ENCODE results near the gene IL1RL2.

The IL1RL2 gene

DNA sequence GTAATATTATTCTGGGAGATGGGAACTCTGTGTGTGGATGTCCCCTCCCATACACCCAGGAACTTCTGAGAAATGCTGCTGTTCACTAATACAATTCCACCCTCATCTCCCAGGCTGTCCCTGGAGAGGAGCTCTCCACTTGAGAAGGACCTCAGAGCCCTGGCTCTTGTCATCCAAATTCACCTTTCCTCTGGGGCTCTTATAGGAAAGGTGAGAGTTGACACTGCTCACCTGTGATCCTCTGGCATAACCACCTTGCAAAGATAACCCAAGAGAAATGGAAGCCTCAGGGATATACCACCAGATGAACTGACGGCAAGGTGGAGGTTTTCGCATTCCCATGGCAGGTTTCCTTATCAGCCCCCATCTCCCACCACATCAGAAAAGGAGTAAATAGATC lies 52.0 kb downstream of the IL1RL2 start:
- no peak for DNase-seq (ENCODE audit: low spot score)

DNA sequence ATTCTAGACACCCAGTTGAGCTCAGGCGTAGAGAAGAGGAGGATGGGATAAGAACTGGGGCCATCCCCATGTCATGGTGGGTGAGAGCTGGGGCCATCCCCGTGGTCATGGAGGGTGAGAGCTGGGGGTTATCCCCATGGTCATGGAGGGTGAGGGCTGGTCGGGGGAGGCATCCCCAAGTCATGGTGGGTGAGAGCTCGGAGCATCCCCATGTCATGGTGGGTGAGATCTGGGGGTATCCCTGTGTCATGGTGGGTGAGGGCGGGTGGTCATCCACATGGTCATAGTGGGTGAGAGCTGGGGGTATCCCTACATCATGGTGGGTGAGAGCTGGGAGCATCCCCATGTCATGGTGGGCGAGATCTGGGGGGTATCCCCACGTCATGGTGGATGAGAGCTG lies 52.5 kb downstream of the IL1RL2 start:
- DNase-seq (ENCODE audit: low spot score): no peak

DNA sequence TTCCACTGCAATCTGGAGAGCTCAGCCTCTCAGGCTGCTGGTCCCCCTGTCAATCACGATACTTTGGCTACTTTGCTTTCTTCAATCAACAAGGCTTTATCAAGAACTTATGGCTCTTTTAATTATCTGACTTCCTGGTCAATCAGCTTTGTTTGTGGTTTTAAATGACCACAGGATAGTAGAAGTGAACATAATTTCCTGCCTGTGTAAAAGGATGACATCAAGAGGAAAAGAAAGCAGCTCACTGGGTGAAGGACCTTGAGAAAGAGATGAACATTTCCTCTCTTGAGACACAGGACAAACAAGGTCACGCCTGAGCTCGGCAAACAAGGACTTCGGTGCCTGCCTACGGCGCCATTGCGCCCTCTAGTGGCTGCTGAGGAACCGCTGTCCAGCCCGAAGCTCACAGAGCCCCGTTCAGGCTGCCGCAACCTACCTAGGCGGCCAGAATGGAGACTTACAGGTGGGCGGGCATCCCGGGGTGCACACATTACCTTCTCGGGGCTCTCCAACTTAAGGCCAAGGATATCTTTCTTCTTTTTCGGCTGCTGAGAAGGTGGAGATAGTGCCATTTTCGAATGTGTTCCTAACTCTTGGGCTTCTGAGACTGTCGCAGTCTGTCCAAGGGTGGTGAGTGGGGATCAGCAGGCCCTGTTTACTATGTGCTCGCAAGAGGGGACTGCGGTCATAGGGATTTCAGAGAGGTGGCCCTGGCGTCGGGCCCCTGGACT lies 54.0 kb downstream of the IL1RL2 start:
- peak; percentile 79 for DNase-seq (ENCODE audit: low spot score)

DNA sequence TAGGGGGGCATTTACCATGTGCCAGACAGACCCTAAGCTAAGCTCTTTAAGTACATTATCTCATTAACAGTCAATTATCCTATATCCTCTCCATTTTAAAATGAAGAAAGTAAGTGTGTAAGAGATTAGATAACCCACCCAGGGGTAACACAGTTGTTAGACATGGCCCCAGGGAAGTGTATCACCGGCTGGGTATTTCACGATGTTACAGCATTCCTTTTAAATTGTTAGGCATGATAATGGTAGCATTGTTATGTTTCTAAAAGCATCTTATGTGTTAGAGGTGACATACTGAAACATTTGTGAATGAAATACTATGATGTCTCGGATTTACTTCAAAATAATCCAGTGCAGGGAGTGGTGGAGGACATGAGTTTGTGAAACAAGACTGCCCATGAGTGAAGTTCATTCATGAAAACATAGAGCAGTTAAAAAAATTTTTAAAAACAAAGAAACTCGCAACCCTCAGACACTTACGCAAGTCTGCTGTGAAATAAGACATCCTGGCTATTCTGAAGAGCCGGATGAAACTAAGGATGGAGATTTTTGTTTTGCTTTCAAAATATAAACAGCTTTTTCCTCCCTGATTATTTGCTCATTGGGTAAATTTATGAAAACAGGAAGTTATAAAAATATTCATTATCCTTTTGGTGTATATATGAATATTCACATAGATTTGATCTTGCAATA lies 54.9 kb downstream of the IL1RL2 start:
- DNase-seq (ENCODE audit: low spot score): no peak

- DNase-seq (ENCODE audit: low spot score): no peak
These were observed 58.7 kb downstream of the IL1RL2 start for GRCh38 chr2:102245266-102246151.

- no peak for DNase-seq (ENCODE audit: low spot score)
These were observed 63.5 kb downstream of the IL1RL2 start for GRCh38 chr2:102250278-102250821.

DNA sequence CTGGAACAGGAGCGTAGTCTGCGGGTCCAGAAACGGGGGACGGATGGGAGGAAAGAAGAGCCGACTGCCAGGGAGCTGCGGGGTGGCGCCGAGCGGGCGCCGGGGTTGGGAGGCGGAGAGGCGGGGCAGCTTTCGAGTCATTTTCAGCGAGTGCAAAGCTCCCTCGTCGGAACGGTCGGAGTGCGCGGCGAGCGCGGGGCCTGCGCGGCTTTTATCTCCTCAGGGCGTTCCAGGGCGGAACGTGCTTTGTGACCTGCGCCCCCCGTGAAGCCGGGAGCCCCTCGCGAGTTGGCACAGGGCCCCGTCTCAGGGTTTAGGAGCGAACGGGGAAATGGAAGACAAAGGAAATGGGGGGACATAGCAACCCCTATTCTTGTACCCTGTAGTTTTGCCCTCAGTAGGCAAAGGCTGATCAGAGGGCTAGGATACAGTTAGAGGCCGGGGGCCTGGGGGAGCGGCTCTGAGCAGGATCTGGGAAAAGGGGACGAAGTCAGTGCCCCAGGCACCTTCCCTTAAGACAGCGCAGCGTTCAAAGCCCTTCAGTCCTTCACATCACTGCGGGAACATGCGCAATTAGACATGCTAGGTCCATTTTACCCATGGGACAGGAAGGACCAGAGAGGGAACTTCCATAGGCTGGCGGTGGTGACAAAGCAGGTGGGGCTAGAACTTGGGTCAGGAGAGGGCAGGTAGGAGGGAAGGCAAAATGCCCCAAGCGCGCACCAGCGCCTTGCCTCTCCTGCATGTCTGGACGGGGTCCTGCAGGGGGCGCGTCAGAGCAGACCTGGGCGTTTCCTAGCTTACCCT lies 64.4 kb downstream of the IL1RL2 start:
- peak; percentile 52 for DNase-seq (ENCODE audit: low spot score)

- DNase-seq (ENCODE audit: low spot score): no peak
These were observed 65.0 kb downstream of the IL1RL2 start for GRCh38 chr2:102251849-102252203.

DNA sequence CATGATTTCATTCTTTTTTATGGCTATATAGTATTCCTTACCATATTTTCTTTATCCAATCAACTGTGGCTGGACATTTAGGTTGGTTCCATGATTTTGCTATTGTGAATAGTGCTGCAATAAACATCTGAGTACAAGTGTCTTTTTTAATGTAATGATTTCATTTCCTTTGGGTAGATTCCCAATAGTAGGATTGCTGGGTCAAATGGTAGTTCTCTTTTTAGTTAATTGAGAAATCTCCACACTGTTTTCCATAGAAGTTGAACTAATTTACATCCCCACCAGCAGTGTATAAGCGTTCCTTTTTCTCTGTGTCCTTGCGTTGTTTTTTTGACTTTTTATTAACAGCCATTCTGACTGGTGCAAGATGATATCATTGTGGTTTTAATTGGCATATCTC lies 65.4 kb downstream of the IL1RL2 start:
- DNase-seq (ENCODE audit: low spot score): no peak

DNA sequence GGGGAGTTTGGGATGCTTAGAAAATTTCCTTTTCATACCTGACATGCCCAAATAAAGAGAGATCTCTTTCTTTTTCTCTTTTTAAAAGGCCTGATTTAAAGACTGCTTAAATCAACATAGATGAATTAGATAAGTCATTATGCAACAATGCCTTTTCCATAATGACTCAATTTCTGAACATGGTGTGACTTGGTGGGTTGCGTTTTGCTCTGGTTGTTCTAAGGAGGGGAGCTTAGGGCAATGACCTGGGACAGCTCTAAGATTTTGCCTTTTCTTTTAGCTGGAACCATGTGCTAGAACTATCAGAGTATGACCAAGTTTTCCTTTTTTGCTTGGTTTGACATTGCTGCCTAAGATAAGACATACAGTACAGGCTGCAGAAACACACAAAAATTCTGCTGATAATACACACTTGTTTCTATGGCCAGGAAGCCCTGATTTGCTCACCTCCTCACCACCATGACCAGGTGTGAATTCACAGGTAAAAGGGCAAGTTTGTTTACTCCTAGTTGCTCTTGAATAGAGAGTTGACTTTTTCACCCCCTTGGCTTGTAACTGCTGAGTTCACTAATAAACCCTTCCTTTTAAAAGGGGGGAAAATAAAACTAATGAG lies 66.4 kb downstream of the IL1RL2 start:
- DNase-seq (ENCODE audit: low spot score): no peak

DNA sequence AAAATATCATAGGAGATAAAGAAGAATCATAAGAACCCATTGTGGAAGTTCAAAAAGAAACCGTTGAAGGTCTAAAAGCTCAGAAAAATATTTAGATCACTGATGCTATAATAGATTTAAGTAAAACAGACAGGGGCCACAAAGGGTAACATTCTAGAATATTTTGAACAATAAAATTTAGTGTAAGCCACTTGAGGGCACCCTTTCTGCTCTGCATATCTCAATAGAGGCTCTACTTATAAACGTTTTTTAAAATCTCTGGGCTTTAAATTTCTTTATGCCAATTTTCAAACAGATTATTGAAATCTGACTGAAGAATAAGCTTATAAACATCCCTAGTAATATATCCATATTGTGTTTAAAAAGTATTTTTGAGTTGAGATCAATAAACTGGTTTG lies 66.9 kb downstream of the IL1RL2 start:
- DNase-seq (ENCODE audit: low spot score): no peak

DNA sequence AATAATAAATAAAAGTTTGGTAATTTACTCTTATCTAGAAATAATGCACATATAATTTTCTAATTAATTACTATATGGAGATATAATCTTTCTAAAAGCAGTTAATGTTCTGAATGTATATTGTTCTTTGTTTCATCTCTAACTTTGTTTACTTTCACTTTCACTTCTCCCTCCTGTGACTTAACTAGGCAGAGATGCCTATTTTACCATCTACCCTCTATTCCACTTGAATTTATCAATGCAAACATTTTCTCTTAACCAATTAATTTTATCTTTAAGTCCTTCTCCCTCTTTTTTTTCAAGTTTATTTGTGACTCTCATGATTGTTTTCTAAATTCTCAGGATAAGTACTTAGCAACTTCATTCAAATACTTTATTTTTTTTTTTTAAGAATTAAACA lies 69.5 kb downstream of the IL1RL2 start:
- DNase-seq (ENCODE audit: low spot score): no peak

GRCh38 chr2:102256874-102257462 lies 70.1 kb downstream of the IL1RL2 start:
- no peak for DNase-seq (ENCODE audit: low spot score)

- no peak for DNase-seq (ENCODE audit: low spot score)
These were observed 71.2 kb downstream of the IL1RL2 start for GRCh38 chr2:102258025-102258385.

DNA sequence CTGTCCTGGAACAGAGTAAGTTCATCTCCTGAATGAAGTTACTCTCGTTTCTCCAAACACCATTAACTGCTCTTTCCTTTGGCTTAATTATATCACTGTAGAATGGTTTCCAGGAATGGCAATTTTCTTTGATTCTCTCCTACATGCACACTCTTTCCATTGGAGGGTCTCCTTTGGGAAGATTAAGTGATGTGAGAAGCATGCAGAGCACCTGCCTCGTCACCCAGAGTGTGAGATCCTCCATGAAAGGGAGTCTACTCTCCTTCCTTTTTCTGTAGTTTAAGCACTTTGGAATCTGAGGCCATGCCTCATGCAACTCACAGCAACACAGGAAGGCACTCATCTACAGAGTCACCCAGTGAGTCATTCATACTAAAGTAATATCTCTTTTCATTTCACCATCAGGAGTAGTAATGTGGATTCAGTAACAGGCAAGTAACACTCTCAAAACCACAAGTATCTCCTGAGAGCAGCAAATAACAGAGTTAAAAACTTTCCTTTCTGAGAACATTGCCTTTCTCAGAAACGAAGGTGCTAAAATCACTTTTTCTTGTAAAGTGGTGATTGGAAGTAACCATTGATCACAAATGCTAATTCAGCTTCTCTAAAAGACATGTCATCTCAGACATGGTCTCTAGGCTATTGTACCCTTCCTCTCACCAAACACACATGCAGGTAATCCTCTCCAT lies 71.7 kb downstream of the IL1RL2 start:
- DNase-seq (ENCODE audit: low spot score): no peak

DNA sequence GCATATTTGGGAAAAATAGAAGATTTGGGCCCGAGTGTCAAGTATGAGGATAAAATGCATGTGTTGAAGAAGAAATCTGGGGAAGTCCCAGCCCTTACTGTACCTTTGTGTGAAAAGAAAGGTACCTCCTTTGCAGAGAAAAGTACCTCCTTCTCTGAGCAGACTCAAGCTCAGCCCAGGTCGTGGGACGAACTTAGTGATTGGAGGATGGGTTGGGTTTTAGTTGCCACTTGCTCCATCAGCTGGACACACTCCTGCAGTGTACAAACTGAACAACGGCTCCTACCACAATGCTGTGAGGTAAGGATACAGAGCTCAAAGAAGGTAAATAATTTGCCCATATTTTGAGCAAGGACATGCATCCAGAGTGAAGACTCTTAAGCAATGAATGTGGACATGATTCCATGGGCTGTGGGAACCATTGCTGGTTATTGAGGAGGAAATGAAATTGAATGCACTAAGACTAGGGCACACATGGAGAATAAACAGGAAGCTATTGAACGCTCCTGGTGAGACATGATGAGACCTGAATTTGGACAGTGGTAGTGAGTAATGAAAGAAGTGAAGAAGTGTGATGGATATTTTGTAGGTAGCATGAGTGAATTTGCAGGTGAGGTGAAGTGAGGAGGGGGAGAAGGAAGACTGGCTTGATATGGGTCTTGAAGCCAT lies 74.8 kb downstream of the IL1RL2 start:
- no peak for DNase-seq (ENCODE audit: low spot score)

GRCh38 chr2:102262216-102263129 lies 75.7 kb downstream of the IL1RL2 start:
- no peak for DNase-seq (ENCODE audit: low spot score)

DNA sequence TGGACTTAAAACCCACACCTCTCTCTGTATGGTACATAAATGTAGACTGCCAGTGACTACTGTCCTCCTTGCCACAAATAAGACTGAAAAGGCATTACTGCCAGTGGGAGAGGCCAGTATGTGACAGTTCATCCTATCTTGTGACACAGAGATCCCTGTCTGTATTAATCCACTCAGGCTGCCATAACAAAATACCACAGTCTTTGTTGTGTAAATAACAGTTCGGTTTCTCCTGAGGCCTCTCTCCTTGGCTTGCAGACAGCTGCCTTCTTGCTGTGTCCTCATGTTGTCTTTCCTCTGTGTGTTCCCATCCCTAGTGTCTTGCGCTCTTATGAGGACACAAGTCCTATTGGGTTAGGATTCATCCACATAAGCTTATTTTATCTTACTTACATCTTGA lies 78.1 kb downstream of the IL1RL2 start:
- DNase-seq (ENCODE audit: low spot score): no peak

DNA sequence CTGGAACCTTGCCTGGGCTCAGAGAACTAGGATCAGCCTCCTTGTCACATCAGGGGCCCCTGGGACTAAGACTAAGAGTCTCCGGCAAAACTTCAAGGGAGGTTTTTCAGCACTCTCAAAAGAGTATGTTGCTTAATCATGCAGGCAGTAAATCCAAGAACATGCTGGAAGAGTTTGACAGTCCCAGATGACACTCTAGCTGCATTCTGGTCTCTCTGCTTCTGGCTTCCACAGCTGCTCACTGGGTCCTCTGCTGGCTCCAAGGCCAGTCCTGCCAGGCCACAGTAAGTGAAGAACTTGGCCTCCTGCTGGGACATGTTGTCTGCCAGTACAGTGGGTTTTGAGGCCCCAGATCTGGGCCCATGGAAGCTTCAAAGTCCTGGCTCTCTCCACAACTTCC lies 79.4 kb downstream of the IL1RL2 start:
- no peak for DNase-seq (ENCODE audit: low spot score)

Data from HuH-7.5 (cell line).